Measurements from ENCODE around the gene L3MBTL3.
A peak's percentile ranks its signal among the peaks of the same experiment; 100 is the strongest.
"Not testable (repeated sequence)": the region's sequence is repeated elsewhere in the genome, so short reads cannot be mapped to it uniquely, and the experiment has no call there.

The L3MBTL3 gene

GRCh38 chr6:130076512-130076911 lies 58.1 kb downstream of the L3MBTL3 start:
- no peak for DNase-seq (ENCODE audit: low spot score)

- DNase-seq (ENCODE audit: low spot score) = no peak
Measured at GRCh38 chr6:130090796-130091195, 72.4 kb downstream of the L3MBTL3 start.

DNA sequence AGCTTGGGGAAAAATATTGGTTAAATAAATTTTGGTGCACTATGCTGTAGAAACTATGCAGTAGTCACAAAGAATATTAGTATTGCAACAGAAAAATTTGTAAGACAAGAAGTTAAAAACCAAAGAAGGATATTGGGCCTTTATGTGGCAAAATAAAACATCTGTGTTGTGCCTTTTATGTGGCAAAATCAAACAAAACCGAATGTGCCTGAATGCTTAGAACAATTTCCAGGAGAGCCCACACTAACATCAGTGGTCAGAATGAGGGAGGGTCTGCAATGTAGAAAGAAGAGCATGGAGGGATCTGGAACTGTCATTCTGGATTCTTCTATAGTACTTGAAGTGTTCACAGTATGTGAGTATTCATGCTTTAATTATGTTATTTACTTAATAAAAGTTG lies 75.2 kb downstream of the L3MBTL3 start:
- no peak for DNase-seq (ENCODE audit: low spot score)

DNA sequence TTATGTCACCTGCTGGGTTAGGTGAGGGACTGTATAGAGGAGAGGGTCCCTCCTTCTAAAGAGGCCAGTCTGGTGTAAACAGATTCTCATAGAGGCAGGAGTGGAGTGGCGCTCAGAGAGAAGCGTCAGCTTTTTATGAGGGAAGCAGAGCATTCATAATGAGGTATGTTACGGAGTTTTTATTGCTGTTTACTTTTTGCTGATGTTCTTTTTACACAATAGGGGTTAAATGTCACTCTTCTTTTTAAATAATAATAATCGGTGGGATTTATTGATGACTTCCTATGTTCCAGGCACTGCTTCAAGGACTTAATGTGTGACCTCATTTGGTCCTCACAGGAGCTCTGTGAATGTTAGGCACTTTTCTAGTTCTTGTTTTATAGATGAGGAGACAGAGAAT lies 79.9 kb downstream of the L3MBTL3 start:
- no peak for DNase-seq (ENCODE audit: low spot score)

GRCh38 chr6:130099119-130099518 lies 80.7 kb downstream of the L3MBTL3 start:
- no peak for DNase-seq (ENCODE audit: low spot score)

GRCh38 chr6:130105996-130106704 lies 87.8 kb downstream of the L3MBTL3 start:
- DNase-seq (ENCODE audit: low spot score) = peak; percentile 11

DNA sequence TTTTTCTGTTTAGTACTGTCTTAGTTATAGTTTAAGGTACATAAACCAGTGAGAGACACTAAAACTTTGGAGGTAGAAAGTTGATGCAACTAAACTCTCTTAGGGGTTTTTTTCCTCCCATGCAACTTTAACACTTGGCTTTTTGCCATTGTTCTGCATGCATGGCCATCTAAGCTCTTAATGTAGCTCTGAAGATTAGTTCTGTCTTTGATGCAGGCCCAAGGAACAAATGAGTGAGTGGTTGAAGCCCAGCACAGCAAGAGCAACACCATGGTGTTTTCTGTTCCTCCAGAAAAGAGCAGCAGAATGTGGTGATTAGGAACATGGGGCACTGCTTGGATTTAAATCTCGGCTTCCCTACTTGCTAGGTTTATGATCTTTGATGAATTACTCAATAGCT lies 89.3 kb downstream of the L3MBTL3 start:
- DNase-seq (ENCODE audit: low spot score) = no peak

- DNase-seq (ENCODE audit: low spot score) = no peak
Measured at GRCh38 chr6:130111031-130111430, 92.7 kb downstream of the L3MBTL3 start.

- no peak for DNase-seq (ENCODE audit: low spot score)
Measured at GRCh38 chr6:130113201-130113710, 94.9 kb downstream of the L3MBTL3 start.

- peak; percentile 59 for DNase-seq (ENCODE audit: low spot score)
Measured at GRCh38 chr6:130115036-130115435, 96.7 kb downstream of the L3MBTL3 start.

DNA sequence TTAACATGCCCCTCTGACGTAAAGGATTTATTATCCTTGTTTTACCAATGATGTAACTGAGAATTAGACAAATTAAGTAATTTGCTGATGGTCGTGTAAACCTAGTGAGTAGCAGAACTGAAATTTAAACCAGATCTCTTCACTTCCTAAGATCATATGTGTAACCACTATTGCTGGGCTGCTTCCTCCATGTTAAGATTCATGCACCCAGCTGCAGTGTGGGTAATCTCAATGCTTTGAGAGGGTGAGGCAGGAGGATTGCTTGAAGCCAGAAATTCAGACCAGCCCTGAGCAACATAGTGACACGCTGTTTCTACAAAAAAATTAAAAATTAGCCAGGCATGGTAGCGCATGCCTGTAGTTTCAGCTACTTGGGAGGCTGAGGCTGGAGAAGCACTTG lies 97.9 kb downstream of the L3MBTL3 start:
- DNase-seq (ENCODE audit: low spot score) = peak; percentile 9

- not testable (repeated sequence) for DNase-seq (ENCODE audit: low spot score)
Measured at GRCh38 chr6:130117187-130117701, 98.9 kb downstream of the L3MBTL3 start.

DNA sequence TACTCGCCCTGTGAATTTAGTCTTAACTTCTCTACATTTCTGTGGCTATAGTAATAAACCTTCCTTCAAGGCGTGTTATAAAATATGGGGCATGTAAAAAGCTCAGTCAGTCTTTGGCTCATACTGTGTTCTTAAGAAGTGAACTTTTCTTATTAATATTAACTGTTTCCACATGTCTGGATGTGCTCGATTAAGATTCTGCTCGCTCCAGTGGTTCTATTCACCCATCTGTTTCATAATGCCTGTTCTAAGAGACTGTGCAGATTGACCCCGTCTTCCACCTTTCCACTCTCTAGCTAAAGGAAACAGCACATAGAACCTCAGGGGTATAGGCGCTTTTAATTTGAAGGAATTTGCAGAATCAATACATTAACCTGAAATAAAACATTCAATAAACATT lies 99.9 kb downstream of the L3MBTL3 start:
- DNase-seq (ENCODE audit: low spot score) = peak; percentile 11

GRCh38 chr6:130119211-130119610 lies 100.8 kb downstream of the L3MBTL3 start:
- no peak for DNase-seq (ENCODE audit: low spot score)

GRCh38 chr6:130120731-130121130 lies 102.3 kb downstream of the L3MBTL3 start:
- no peak for DNase-seq (ENCODE audit: low spot score)

- no peak for DNase-seq (ENCODE audit: low spot score)
Measured at GRCh38 chr6:130122243-130122642, 103.9 kb downstream of the L3MBTL3 start.

GRCh38 chr6:130127195-130127594 lies 108.8 kb downstream of the L3MBTL3 start:
- no peak for DNase-seq (ENCODE audit: low spot score)

- DNase-seq (ENCODE audit: low spot score) = no peak
Measured at GRCh38 chr6:130128326-130128725, 109.9 kb downstream of the L3MBTL3 start.

DNA sequence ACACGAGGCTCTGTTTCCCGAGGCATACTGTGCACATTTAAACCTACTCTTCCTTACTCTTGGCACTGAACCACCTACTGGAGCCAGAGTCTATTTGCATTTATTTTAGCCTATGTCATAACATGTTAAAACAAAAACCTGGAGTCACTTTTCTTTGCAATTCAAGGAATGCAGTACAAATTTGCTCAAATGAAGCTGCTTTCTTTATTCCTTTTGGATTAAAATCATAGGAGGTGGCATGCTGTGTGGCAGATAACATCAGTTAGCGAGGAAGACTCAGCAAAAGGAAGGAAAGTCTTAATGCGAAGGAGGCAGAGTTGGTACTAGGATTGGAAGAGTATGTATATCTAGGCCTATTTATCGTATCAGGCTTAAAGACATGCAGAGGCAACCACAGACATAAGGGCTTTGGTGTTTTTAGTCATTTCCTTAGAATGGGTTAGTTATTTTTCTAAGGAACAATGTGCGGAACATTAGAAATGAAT lies 111.4 kb downstream of the L3MBTL3 start:
- no peak for DNase-seq (ENCODE audit: low spot score)

DNA sequence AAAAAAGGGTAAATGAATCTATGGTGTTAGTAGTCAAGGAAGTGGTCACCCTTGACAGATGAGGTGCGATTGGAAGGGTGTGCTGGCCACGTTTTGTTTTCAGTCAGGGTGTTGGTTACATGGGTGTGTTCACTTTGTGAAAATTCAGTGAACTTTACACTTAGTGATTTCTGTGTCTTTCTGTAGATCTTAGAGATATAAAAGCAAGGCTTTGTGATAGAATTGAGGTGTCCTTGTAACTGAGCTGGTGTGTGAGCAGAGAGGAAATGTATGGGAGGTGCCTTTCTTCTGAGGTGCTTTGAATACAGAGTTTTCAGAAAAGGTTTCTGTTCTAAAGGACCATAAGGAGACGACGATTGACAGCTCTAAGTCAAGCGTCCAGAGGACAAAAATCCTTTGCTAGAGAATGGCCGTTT lies 113.9 kb downstream of the L3MBTL3 start:
- DNase-seq (ENCODE audit: low spot score) = no peak

GRCh38 chr6:130134582-130134981 lies 116.2 kb downstream of the L3MBTL3 start:
- DNase-seq (ENCODE audit: low spot score) = no peak

GRCh38 chr6:130136798-130137197 lies 118.4 kb downstream of the L3MBTL3 start:
- no peak for DNase-seq (ENCODE audit: low spot score)

- no peak for DNase-seq (ENCODE audit: low spot score)
Measured at GRCh38 chr6:130138116-130138908, 119.9 kb downstream of the L3MBTL3 start.
